K562 (cell line): ENCODE measurements around the gene ULK2. TPM values are rescaled to one million over a fixed set of nuclear protein-coding genes. Genes with fewer than 3 reads are reported as not detected.

Source experiments
- ATAC-seq: fragments of 200-7000 bp; cut with Tn5 transposase; 3 replicates; pipeline ENCODE4 v1.9.1; 2020; ENCODE audit warnings: moderate library complexity
- BruUV-seq: library from RNA; stranded (reverse); fragments of 400-500 nt; replicated peaks from 2 replicates; lab custom pipeline; 2021; lab: Mats Ljungman, UMichigan
- CTCF ChIA-PET: fragments of 300-600 bp; formaldehyde crosslinking; extraction: SDS; loops from one replicate; lab custom pipeline; 2021; ENCODE audit warnings: low intra/inter-chr PET ratio; lab: Yijun Ruan, JAX
- POLR2A ChIA-PET: fragments of 300-600, 350-650 bp; sonication (Branson Sonifier 250); formaldehyde crosslinking; extraction: SDS; loops from one replicate; lab custom pipeline; 2021; ENCODE audit warnings: antibody characterized with exemption, inconsistent platforms; lab: Yijun Ruan, JAX
- DNase-seq, 4 experiments: peaks; one replicate each; pipeline versions ENCODE4 v3.0.0 to v3.0.0-alpha.2; 2011 to 2018; ENCODE audit warnings: low spot score in 3 of 4, mixed read lengths in 3 of 4; ENCODE audit errors: extremely low read depth in 1 of 4
- FAIRE-seq: peaks from 2 replicates; lab custom pipeline; 2011; peaks lifted over from hg19 to GRCh38; lab: Jason Lieb, UNC
- H2AFZ ChIP-seq: 2 replicates; pipeline ENCODE4 v1.6.0; 2011; ENCODE audit warnings: low read depth, low read length, control low read depth, inconsistent platforms
- H3K27ac ChIP-seq: fragments of 200-600 bp; 3 replicates; pipeline ENCODE4 v1.8.0; 2011; ENCODE audit warnings: low read depth, mild to moderate bottlenecking, control low read depth, inconsistent platforms, low read length, moderate library complexity, mixed read lengths; ENCODE audit errors: extremely low read depth
- H3K27me3 ChIP-seq, 2 experiments: fragments of 300-600 bp in 1 of 2; 2 replicates in 1 of 2; 3 replicates in 1 of 2; pipeline versions ENCODE4 v1.6.0 to v1.8.0; 2011; ENCODE audit warnings: inconsistent platforms in 2 of 2, low read length in 2 of 2, mild to moderate bottlenecking in 1 of 2, mixed read lengths in 1 of 2, moderate library complexity in 1 of 2; ENCODE audit not compliant: control insufficient read depth in 2 of 2, insufficient read depth in 2 of 2
- H3K36me3 ChIP-seq: fragments of 300-600 bp; 3 replicates; pipeline ENCODE4 v1.8.0; 2011; ENCODE audit warnings: mild to moderate bottlenecking, low read length, inconsistent platforms; ENCODE audit not compliant: control insufficient read depth, insufficient read depth
- H3K4me1 ChIP-seq, 2 experiments: fragments of 200-600 bp in 1 of 2; replicated peaks in 1 of 2; 2 replicates in 1 of 2; 3 replicates in 1 of 2; pipeline versions ENCODE4 v1.5.1 to v1.8.0; 2011; ENCODE audit warnings: inconsistent platforms in 2 of 2, low read length in 2 of 2, mild to moderate bottlenecking in 1 of 2, mixed read lengths in 1 of 2, moderate library complexity in 1 of 2; ENCODE audit not compliant: control insufficient read depth in 2 of 2, insufficient read depth in 2 of 2
- H3K4me2 ChIP-seq: 2 replicates; pipeline ENCODE4 v1.6.1; 2011; ENCODE audit warnings: low read length, control low read depth, inconsistent platforms, mixed read lengths; ENCODE audit not compliant: insufficient read depth
- H3K4me3 ChIP-seq: fragments of 200-600 bp; sonication (generic), shearing (Covaris generic); 2 replicates; pipeline ENCODE4 v1.5.1; 2016; ENCODE audit warnings: control low read depth, inconsistent platforms
- H3K79me2 ChIP-seq: fragments of 200-600 bp; 3 replicates; pipeline ENCODE4 v1.8.0; 2011; ENCODE audit warnings: low read length, inconsistent platforms; ENCODE audit not compliant: control insufficient read depth, insufficient read depth
- H3K9ac ChIP-seq, 2 experiments: 2 replicates each; pipeline versions ENCODE4 v1.6.0 to v1.6.1; 2011; ENCODE audit warnings: low read depth in 2 of 2, low read length in 2 of 2, control low read depth in 1 of 2, inconsistent platforms in 1 of 2, mild to moderate bottlenecking in 1 of 2, mixed read lengths in 1 of 2; ENCODE audit not compliant: insufficient read depth in 1 of 2
- H3K9me1 ChIP-seq: one replicate; pipeline ENCODE4 v1.6.0; 2011; ENCODE audit warnings: inconsistent platforms, mild to moderate bottlenecking, low read length, moderate library complexity; ENCODE audit not compliant: control insufficient read depth, insufficient read depth
- H3K9me3 ChIP-seq: replicated peaks from 2 replicates; pipeline ENCODE4 v1.5.1; 2011; ENCODE audit warnings: low read depth, low read length, inconsistent platforms; ENCODE audit not compliant: control insufficient read depth, insufficient read depth
- H4K20me1 ChIP-seq: replicated peaks from 2 replicates; pipeline ENCODE4 v1.6.1; 2011; ENCODE audit warnings: low read length, inconsistent platforms, mixed read lengths; ENCODE audit not compliant: control insufficient read depth, insufficient read depth
- CBX8 ChIP-seq: fragments of 200-600 bp; sonication (generic); IDR thresholded peaks from 2 replicates; pipeline ENCODE4 v1.6.1; 2012; ENCODE audit warnings: borderline replicate concordance, mixed run types, low read depth, mild to moderate bottlenecking, moderate library complexity, mixed read lengths, low read length, control low read depth, inconsistent platforms; ENCODE audit not compliant: poor library complexity, severe bottlenecking; ENCODE audit errors: extremely low read depth
- CHCHD3 ChIP-seq: fragments of 250-450 bp; sonication (Bioruptor Pico); IDR thresholded peaks from 2 replicates; pipeline ENCODE4 v2.1.2; 2022; ENCODE audit warnings: mild to moderate bottlenecking
- DACH1 ChIP-seq: fragments of 450-650 bp; IDR thresholded peaks from 2 replicates; pipeline ENCODE4 v1.6.1; 2018; ENCODE audit not compliant: partially characterized antibody
- ETV5 ChIP-seq: sonication (generic); formaldehyde crosslinking; IDR thresholded peaks from 2 replicates; pipeline ENCODE4 v1.4.0; 2020; ENCODE audit warnings: low read depth, mild to moderate bottlenecking, missing genetic modification reagents
- FOSL1 ChIP-seq: fragments of 200-800 bp; sonication (Bioruptor generic); conservative IDR thresholded peaks from 2 replicates; pipeline ENCODE4 v1.6.1; 2016; ENCODE audit warnings: missing genetic modification characterization, missing compliant biosample characterization
- LARP7 ChIP-seq: fragments of 450-650 bp; IDR thresholded peaks from 2 replicates; pipeline ENCODE4 v1.6.1; 2016
- PPARD ChIP-seq: fragments of 250-450 bp; sonication (Bioruptor Pico); IDR thresholded peaks from 2 replicates; pipeline ENCODE4 v1.8.0; 2022; ENCODE audit warnings: inconsistent platforms, mild to moderate bottlenecking, moderate library complexity
- RUNX1 ChIP-seq: sonication (generic); IDR thresholded peaks from 2 replicates; pipeline ENCODE4 v1.6.1; 2016; ENCODE audit warnings: antibody characterized with exemption, low read depth
- SRSF7 ChIP-seq: fragments of 200-400 bp; formaldehyde crosslinking; optimal IDR thresholded peaks from 2 replicates; pipeline ENCODE3; 2017; ENCODE audit warnings: mild to moderate bottlenecking, low read depth, low read length
- ZNF764 ChIP-seq: fragments of 250-450 bp; sonication (Bioruptor Pico); IDR thresholded peaks from 2 replicates; pipeline ENCODE4 v1.4.0; 2020; ENCODE audit warnings: low read depth, mild to moderate bottlenecking, moderate library complexity
- WGBS: fragments of 100-300 bp; shearing (Covaris generic); methylation state at CpG from one replicate; pipeline ENCODE4 v1.1.6; 2016; ENCODE audit warnings: low coverage, mixed read lengths; ENCODE audit not compliant: insufficient coverage; ENCODE audit errors: missing lambda C conversion rate; 5-methylcytosine and 5-hydroxymethylcytosine counted together
- in situ Hi-C: fragments of 300-500 bp; cut with MboI; formaldehyde crosslinking; loops from 4 replicates; pipeline ENCODE4 v1.15.0; 2018; ENCODE audit warnings: inconsistent platforms, mixed read lengths
- intact Hi-C: fragments of 100-400 bp; cut with micrococcal nuclease; formaldehyde crosslinking; loops from 2 replicates; pipeline ENCODE4 v1.14.2; 2022
- polyA plus RNA-seq, 8 experiments: library from polyadenylated mRNA; depleted of rRNA in 4 of 8; stranded (reverse) in 5 of 8; unstranded in 3 of 8; fragments of >200 nt; fragmentation: Nextera tagmentation in 2 of 8; fragmentation: Illumina TruSeq in 1 of 8; extraction: Ambion mirVana in 2 of 8; extraction: Trizol in 1 of 8; gene quantifications; 2 replicates each; pipeline versions ENCODE4 v1.2.1 to v1.2.3, GENCODE V29; 2011 to 2014; ENCODE audit warnings: inconsistent platforms in 1 of 8, missing spikeins in 1 of 8
- total RNA-seq, 7 experiments: library from RNA; depleted of rRNA in 6 of 7; stranded (reverse); fragments of >200 nt in 6 of 7; fragmentation: Illumina TruSeq in 2 of 7; extraction: Trizol in 2 of 7; gene quantifications; 2 replicates each; pipeline versions ENCODE4 v1.2.1 to v1.2.3, GENCODE V29; 2011 to 2021; ENCODE audit warnings: low replicate concordance in 1 of 7
- TF ChIP-seq, protein P1 (sequence below), 2 experiments: fragments of 250-450 bp in 1 of 2; fragments of 450-650 bp in 1 of 2; sonication (Bioruptor Pico) in 1 of 2; IDR thresholded peaks; 2 replicates each; pipeline versions ENCODE4 v1.6.1 to v1.8.0; 2016 to 2021; ENCODE audit warnings: mild to moderate bottlenecking in 2 of 2, moderate library complexity in 2 of 2, missing compliant biosample characterization in 1 of 2, missing genetic modification characterization in 1 of 2
- TF ChIP-seq, protein P2 (sequence below), 2 experiments: fragments of 450-650 bp in 1 of 2; sonication (generic) in 1 of 2; formaldehyde crosslinking in 1 of 2; IDR thresholded peaks in 1 of 2; conservative IDR thresholded peaks in 1 of 2; 2 replicates each; pipeline versions ENCODE4 v1.6.1 to v1.8.1; 2016 to 2023; ENCODE audit warnings: mild to moderate bottlenecking in 2 of 2, moderate library complexity in 2 of 2, inconsistent platforms in 1 of 2, missing genetic modification reagents in 1 of 2

The ULK2 gene
- total and polyA plus RNA-seq, 9 of the 15 experiments (the other 6 are each of a cell fraction or from before 2014, with no cell fraction given), result 0.01 to 0.18 (median 0.07) TPM; not detected in 5

DNA sequence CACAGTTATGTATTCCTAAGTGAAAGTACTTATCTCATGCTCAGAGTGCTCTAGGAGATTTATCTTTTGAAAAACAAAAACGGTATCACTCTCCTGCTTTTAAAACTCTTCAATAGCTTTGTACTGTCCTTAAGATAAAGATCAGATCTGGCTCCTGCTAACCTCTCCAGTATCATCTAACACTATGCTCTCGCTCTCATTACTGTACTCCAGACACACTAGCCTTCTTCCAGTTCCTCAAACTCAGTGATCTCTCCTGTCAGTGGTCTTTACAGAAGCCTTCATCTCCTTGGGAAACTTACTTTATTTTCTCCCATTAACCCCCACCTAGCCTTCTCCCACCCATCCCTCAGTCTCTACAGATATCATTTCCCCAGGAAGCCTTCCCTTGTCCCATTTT, 10.1 kb downstream of the ULK2 start:
- no peaks in the 10 kb centered on the region for H3K4me1 ChIP-seq
- no peak overlapping the region for H3K4me3 ChIP-seq
- no peaks in the 10 kb centered on the region for H3K9me1 ChIP-seq
- H3K27ac ChIP-seq, result no peak overlapping the region
- BruUV-seq, result no TSS peak
- no peak overlapping the region for H3K9ac ChIP-seq
- ChIA-PET CTCF (no interaction called here), POLR2A (no interaction called here)
- DNase-seq (no peak), FAIRE-seq (no peak), ATAC-seq (no peak)
- TF ChIP-seq LARP7 (no peak), CBX8 (no peak), CHCHD3 (CRISPR knock-in tag) (no peak), RUNX1 (no peak), SRSF7 (no peak)
- TF ChIP-seq, protein P1, sequence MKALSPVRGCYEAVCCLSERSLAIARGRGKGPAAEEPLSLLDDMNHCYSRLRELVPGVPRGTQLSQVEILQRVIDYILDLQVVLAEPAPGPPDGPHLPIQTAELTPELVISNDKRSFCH (CRISPR knock-in tag; IDR thresholded peaks at IDR 0.05), result no peak
- TF ChIP-seq, protein P1 (tag; IDR thresholded peaks at IDR 0.05), result no peak
- WGBS, result 0% methylated on average over 2 of the region's 2 CpGs
- in situ Hi-C loops, result no loop called here
- no peaks in the 10 kb centered on the region for H4K20me1 ChIP-seq
- no peaks in the 10 kb centered on the region for H3K9me3 ChIP-seq
- H3K36me3 ChIP-seq, result no peaks in the 10 kb centered on the region
- intact Hi-C loops, result no loop called here
- H2AFZ ChIP-seq, result no peak overlapping the region
- H3K79me2 ChIP-seq, result no peaks in the 10 kb centered on the region
- peaks cover 0 to 4% of the 10 kb centered on the region in 2 experiments; a peak in 2 of 5 replicates for H3K27me3 ChIP-seq
- no peak overlapping the region for H3K4me2 ChIP-seq

DNA sequence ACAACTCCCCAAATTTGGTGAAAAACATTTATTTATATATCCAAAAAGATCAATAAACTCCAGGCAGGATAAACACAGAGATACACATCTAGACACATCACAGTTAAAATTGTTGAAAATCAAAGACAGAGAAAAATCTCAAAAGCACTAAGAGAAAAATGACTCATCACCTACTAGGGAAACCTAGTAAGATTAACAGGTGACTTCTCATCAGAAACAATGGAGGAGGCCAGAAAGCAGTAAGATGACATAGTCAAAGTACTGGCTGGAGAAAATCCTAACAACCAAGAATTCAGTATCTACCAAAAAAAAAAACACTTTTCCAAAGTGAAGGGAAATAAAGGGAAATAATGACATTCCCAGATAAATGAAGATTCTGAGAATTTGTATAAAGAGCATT, 33.8 kb downstream of the ULK2 start:
- in situ Hi-C loops, result no loop called here

More for the DNA sequence above, 33.8 kb downstream of the ULK2 start:
- H3K9me3 ChIP-seq, result no peaks in the 10 kb centered on the region
- H3K9ac ChIP-seq, result no peak overlapping the region
- no peak overlapping the region for H3K4me2 ChIP-seq
- no TSS peak for BruUV-seq
- ChIA-PET POLR2A (no interaction called here), CTCF (no interaction called here)
- no peaks in the 10 kb centered on the region; a peak in 1 of 5 replicates for H3K27me3 ChIP-seq
- TF ChIP-seq PPARD (no peak), DACH1 (no peak), ZNF764 (CRISPR knock-in tag) (no peak), ETV5 (CRISPR knock-in tag) (no peak), FOSL1 (tag) (0 out of 2 replicates have a peak, but pooled peaks have one; percentile 17)
- TF ChIP-seq, protein P2, sequence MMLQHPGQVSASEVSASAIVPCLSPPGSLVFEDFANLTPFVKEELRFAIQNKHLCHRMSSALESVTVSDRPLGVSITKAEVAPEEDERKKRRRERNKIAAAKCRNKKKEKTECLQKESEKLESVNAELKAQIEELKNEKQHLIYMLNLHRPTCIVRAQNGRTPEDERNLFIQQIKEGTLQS (IDR thresholded peaks at IDR 0.05), result peak; percentile 45; the same call in 1 of the 2 replicates
- TF ChIP-seq, protein P2 (CRISPR knock-in tag; conservative IDR thresholded peaks at IDR 0.05), result no peak
- H3K27ac ChIP-seq, result no peak overlapping the region
- H3K36me3 ChIP-seq, result no peaks in the 10 kb centered on the region
- no peaks in the 10 kb centered on the region for H4K20me1 ChIP-seq
- no peak overlapping the region for H2AFZ ChIP-seq
- H3K9me1 ChIP-seq, result no peaks in the 10 kb centered on the region
- no peaks in the 10 kb centered on the region for H3K79me2 ChIP-seq
- intact Hi-C loops, result no loop called here
- no peak for DNase-seq
- no peak overlapping the region for H3K4me3 ChIP-seq
- no peak for FAIRE-seq
- ATAC-seq, result no peak
- H3K4me1 ChIP-seq, result no peaks in the 10 kb centered on the region
